Measurements from ENCODE around the gene PPP1R12C.

Gene PPP1R12C

GRCh38 chr19:55046975-55047622, 70.3 kb downstream of the PPP1R12C start:
- no peak for DNase-seq (ENCODE audit: low read depth in 2 of 2)

DNA sequence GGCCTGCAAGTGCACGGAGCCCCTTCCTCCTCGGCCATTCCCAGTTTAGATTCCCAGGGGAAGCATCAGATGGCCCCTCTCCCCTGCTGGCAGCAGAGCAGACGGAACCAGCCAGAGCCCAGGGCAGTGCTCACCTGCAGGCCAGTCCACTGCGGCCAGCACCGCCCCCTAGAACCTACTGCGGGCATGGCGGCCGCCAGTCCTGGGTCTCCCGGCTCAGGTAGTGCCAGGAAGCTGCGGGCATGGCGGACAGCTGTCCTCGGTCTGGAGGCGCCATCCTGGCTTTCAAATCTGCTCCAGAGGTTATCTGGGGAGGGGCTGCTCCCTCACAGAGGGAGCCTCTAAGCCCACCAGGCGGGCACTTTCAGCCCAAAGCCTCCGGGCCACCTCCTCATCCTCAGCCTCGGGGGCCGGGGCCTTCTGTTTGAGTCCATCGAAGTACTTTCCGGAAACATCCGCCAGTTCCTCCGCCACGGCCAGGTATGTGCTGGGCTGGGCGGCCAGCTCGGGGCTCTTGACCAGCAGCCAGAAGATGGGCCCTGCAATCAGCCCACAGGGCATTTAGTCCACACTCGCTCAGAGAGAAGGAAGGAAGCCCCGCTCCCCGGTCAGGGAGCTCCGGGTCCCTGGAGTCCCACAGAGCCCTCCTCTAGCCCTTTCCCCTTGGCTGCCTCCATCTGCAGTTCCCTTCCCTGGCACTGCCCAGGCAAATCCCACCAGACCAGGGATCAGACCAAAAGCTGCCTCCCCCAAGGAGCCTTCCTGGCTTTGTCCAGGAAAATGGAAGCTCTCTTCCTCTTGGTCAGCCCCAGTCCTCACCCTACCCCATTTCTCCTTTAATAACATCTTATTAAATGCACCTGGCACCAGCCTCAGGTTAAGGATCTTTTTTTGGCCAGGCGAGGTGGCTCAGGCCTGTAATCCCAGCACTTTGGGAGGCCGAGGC, 72.4 kb downstream of the PPP1R12C start:
- DNase-seq (ENCODE audit: low read depth in 2 of 2): no peak

DNA sequence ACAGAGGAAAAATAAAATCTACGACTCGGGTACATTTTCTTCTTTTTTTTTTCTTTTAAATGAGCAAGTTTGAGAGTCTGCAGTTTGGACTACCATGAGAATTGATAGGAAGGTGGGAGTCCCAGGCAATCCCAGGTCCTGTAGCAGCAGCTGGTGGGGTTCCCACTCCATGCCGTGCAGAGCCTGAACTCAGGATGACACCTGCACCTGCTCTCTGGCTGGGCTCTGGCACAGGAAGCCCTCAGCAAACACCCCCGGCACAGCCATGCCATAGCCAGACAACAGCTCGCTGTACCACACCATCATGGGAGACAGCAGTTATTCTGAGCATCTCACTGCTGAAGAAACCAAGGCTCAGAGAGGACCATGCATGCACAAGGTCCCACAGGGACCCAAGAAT, 73.2 kb downstream of the PPP1R12C start:
- DNase-seq (ENCODE audit: low read depth in 2 of 2): no peak

DNA sequence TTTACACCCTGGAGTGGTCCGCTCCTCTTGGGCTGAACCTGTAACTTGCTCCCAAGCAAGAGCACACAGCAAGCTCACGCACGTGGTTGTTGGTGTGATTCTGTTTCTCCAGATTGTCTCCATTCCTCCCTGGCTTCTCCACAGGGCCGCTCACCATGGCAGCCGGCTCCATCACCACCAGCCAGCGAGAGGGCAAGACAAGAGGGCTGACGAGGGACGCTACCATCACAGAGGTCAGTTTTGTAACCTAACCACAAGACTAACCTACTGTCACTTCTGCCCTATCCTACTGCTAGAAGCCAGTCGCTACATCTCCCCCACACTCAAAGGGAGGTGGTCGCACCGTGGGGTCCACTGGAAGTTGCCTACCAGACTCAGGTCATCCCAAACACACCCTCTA, 74.7 kb downstream of the PPP1R12C start:
- no peak for DNase-seq (ENCODE audit: low read depth in 2 of 2)

DNA sequence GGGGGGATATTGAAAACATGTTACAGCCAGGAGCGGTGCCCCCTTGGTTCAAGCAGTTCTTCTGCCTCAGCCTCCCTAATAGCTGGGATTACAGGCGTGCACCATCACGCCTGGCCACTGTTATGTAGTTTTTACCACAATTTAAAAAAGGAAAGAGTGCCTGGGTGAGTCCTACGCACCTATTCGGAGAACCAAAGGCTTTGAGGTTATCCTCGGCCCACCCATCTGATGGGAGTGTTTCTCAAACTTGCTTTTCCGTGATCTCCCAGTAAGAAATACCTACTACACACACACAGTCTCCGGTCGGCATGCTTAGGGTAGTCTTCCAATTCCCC, 75.1 kb downstream of the PPP1R12C start:
- DNase-seq (ENCODE audit: low read depth in 2 of 2): no peak

GRCh38 chr19:55041627-55042343, 75.7 kb downstream of the PPP1R12C start:
- peak in 1 of 2 experiments; percentile 15 for DNase-seq (ENCODE audit: low read depth in 2 of 2)

DNA sequence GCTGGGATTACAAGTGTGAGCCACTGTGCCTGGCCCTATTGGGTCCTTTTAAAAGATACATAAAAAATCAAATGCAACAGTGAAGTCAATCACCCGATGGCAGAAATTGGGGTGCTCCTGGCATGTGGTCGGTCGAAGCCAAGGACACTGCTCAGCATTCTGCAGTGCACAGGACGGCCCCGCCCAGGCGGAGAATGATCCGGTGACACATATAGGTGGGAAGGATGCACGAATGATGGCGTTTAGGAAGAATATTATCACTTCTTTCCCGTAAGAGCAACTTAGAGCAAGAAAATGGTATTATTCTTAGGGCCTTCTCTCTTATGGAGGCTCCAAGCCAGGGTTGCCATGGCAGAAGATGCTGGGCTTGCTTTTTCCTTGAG, 76.2 kb downstream of the PPP1R12C start:
- no peak for DNase-seq (ENCODE audit: low read depth in 2 of 2)
